ENCODE data around the gene GRM8.

GRM8 gene

GRCh38 chr7:127230192-127230925 is 22.4 kb downstream of the GRM8 start:
- DNase-seq: no peak

GRCh38 chr7:127226685-127227374 is 25.9 kb downstream of the GRM8 start:
- no peak for DNase-seq

DNA sequence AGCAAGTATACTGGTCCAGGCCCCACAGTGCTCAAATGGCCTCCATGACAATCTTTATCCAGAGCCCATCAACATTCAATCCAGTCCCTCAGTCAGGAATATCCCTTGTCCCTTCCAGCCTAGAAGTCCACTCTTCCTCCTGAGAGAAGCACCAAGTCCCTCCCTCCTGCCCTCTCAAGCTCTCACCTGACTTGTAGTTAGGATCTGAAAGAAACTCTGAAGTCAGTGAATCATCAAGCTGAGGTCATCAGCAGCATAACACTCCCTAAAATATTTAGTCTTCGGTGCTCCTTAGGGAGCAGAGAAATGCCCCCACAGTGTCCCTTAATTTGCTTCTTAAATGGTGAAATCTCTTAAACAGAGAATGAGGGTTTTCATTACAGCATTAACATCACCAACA is 31.0 kb downstream of the GRM8 start:
- no peak for DNase-seq

GRCh38 chr7:127214956-127215718 is 37.6 kb downstream of the GRM8 start:
- DNase-seq: no peak

DNA sequence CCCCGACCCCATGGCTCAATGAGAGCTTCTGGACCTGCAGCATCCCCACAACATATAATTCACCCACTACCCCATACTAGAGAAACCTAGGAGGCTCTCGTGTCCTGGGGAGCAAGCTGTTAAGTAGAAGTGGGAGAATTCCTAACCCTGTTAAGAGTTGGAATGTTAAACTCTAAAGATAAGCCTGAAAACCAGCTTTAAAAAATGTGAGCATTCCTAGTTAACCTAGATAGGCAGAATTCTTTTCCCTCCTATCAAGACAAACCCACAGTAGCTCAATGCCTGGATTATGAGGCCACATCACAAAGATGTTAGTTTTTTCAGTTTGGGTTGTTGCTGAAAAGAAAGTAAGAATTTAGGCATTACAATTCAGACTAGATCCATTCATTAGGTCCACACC is 42.9 kb downstream of the GRM8 start:
- DNase-seq: no peak

DNA sequence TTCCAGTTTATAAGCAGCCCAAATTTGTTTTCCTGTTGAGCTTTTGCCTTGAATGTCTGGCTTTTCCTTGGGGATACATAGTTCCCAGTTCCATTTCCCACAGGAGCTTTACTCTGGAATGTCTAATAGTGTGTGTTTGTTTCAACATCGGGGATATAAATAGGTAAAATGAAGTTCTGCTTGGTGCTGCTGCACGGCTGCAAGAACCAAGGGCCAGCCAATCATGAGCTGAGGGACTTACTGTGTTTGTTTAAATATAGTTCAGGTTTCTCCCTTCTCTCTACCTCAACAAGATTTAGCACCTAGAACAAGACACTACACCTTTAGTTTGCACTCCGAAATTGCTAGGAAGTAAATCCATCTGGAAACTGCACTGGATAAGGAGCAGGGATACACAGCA is 43.9 kb downstream of the GRM8 start:
- DNase-seq: no peak

- DNase-seq: no peak
These were observed 44.4 kb downstream of the GRM8 start for GRCh38 chr7:127208351-127208750.

GRCh38 chr7:127207806-127208205 is 44.9 kb downstream of the GRM8 start:
- no peak for DNase-seq

DNA sequence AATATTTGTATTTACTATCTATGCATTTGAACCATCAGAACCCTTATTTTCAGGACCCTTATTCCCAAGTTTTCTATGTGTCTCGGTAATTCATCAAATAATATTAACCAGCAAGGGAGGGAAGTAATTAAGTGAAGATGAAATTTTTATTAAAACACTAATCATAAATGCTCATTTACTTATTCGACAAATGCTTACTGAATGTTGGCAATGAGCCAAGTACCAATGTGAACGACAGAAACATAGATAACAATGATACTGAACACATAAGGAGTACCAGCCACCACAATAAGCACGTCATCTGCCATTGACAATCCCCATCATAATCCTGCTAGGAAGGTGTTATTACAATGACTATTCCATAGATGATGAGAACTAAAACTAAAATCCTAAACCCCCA is 45.5 kb downstream of the GRM8 start:
- DNase-seq: no peak

GRCh38 chr7:127194571-127194970 is 58.2 kb downstream of the GRM8 start:
- no peak for DNase-seq

- DNase-seq: no peak
These were observed 62.9 kb downstream of the GRM8 start for GRCh38 chr7:127189886-127190285.

GRCh38 chr7:127189074-127189473 is 63.7 kb downstream of the GRM8 start:
- DNase-seq: no peak

GRCh38 chr7:127187740-127188139 is 65.0 kb downstream of the GRM8 start:
- DNase-seq: no peak

DNA sequence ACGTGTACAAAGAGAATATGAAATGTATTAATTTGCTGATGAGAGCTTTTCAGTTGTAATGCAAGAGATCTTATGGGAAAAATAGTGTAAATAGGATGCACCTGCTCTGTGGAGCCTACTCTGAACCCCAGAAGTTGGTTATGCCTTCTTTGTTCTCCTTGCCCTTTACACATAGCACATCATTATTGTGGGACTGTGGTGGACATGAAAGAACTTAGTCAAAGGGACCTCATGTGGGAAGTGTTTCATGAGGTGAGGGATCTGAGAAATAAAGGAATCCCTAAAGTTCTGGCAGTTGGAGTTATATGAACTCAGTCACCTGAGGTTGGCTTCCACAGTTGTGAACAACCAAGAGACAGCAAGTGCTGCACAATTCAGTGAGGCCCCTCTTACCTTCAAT is 66.1 kb downstream of the GRM8 start:
- no peak for DNase-seq

DNA sequence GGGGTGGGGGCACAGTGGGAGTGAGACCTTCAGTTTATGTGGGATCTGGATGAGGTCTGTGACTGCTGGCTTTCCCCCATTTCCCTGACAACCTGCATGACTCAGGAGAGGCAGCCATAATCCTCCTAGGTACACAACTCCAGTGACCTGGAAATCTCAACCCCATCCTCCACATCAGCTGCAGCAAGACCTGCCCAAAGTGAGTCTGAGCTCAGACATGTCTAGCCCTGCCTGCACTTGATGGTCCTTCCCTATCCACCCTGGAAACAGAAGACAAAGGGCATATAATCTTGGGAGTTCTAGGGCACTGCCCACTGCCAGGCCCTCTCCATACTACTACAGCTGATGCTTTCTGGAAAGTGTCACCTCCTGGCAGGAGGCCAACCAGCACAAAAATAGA is 75.6 kb downstream of the GRM8 start:
- no peak for DNase-seq

- DNase-seq: no peak
These were observed 90.4 kb downstream of the GRM8 start for GRCh38 chr7:127162366-127162765.

- no peak for DNase-seq
These were observed 94.1 kb downstream of the GRM8 start for GRCh38 chr7:127158659-127159058.

DNA sequence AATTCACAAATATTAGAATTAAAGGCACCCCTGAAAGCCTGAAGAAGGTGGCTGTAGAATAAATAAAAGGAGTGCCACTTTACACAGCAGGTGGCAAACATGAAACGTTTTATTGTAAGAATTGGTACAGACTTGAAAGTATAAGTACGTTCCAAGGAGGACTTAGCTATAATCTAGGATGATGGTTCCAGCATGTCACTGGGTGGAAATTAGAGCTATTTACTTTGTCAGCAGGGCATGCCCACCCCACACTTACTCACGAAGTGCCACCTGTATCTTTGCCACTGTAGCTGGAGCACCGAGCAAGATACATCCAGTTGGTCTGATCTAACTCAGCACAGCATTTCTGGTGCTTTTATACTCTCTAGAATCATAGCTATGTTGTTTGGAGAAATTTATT is 97.8 kb downstream of the GRM8 start:
- no peak for DNase-seq

GRCh38 chr7:127154101-127154500 is 98.6 kb downstream of the GRM8 start:
- DNase-seq: no peak

GRCh38 chr7:127153315-127153714 is 99.4 kb downstream of the GRM8 start:
- no peak for DNase-seq

DNA sequence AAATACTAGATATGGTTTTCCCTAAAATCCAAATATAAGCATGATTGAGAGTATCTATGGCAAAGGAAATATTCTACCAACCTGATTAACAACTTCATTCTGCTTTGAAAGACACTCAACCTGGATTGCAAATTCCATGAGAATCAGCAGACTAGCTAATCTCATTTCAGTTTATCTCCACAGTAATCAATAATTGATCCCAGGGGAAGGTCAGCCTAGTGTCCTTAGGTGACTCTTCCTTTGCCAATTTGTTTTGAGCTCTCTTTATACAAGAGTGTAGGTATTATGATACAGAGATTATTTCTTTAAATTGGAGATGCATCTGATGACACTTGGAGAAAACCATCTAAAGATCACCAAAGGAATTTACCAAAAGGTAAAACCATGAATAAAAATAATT is 100.3 kb downstream of the GRM8 start:
- DNase-seq: no peak

GRCh38 chr7:127151379-127151778 is 101.4 kb downstream of the GRM8 start:
- no peak for DNase-seq

DNA sequence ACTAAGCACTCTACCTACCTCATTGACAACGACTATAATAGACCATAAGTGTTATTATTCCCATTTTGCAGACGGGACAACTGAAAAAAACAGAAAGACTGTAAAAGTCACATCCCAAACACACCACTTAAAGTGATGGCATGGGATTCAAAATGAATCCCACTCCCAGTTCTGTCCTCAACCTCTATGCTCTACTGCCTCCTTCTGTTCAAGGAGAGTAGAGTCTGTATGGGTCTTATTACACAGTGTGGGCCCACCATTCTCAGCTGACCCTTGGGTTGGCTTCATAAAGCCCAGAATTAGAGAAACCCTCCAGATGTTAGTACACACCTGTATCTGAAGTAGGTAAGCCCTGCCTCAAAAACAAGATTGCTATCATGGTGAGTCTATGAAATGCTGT is 102.2 kb downstream of the GRM8 start:
- DNase-seq: no peak

All from amniotic stem cell (primary cell).